IMR-90 (cell line): ENCODE measurements around the gene STYXL1. TPM values are rescaled to one million over a fixed set of nuclear protein-coding genes. Genes with fewer than 3 reads are reported as not detected.

Experiments used
- ATAC-seq: fragments of 200-7000 bp; cut with Tn5 transposase; 2 replicates; pipeline ENCODE4 v1.9.1; 2020; ENCODE audit warnings: low read depth, mild to moderate bottlenecking, moderate library complexity
- BruUV-seq: library from RNA; stranded (reverse); fragments of 400-500 nt; replicated peaks from 2 replicates; lab custom pipeline; 2021; lab: Mats Ljungman, UMichigan
- CTCF ChIA-PET: fragments of 300-600 bp; formaldehyde crosslinking; extraction: SDS; loops from one replicate; lab custom pipeline; 2021; ENCODE audit warnings: antibody characterized with exemption; lab: Yijun Ruan, JAX
- POLR2A ChIA-PET: fragments of 300-600 bp; sonication (Branson Sonifier 250); formaldehyde crosslinking; loops from one replicate; lab custom pipeline; 2022; ENCODE audit warnings: antibody characterized with exemption; ENCODE audit not compliant: unreplicated experiment; lab: Charles Lee
- DNase-seq: peaks from one replicate; pipeline ENCODE4 v3.0.0; 2013
- H2AFZ ChIP-seq: replicated peaks from 2 replicates; pipeline ENCODE3; 2013; ENCODE audit warnings: low read length, mild to moderate bottlenecking; ENCODE audit not compliant: poor library complexity
- H2AK5ac ChIP-seq: 2 replicates; pipeline ENCODE4 v1.6.1; 2013; ENCODE audit warnings: low read depth, low read length, inconsistent platforms
- H2AK9ac ChIP-seq: replicated peaks from 2 replicates; pipeline ENCODE3; 2013; ENCODE audit warnings: mild to moderate bottlenecking, low read depth, low read length, moderate library complexity; ENCODE audit not compliant: poor library complexity
- H2BK120ac ChIP-seq: 2 replicates; pipeline ENCODE4 v1.6.1; 2013; ENCODE audit warnings: low read depth, low read length, inconsistent platforms
- H2BK15ac ChIP-seq: 3 replicates; pipeline ENCODE4 v1.6.1; 2013; ENCODE audit warnings: low read depth, low read length, inconsistent platforms
- H2BK20ac ChIP-seq: 2 replicates; pipeline ENCODE4 v1.6.1; 2013; ENCODE audit warnings: low read depth, mild to moderate bottlenecking, inconsistent platforms, low read length, moderate library complexity
- H2BK5ac ChIP-seq: 2 replicates; pipeline ENCODE4 v1.6.1; 2013; ENCODE audit warnings: mild to moderate bottlenecking, low read depth, low read length, inconsistent platforms; ENCODE audit not compliant: poor library complexity, severe bottlenecking
- H3K14ac ChIP-seq: replicated peaks from 2 replicates; pipeline ENCODE4 v1.6.1; 2013; ENCODE audit warnings: low read depth, low read length, inconsistent platforms
- H3K18ac ChIP-seq: 2 replicates; pipeline ENCODE4 v1.6.1; 2013; ENCODE audit warnings: low read depth, low read length, control low read depth
- H3K23ac ChIP-seq: 2 replicates; pipeline ENCODE4 v1.6.1; 2013; ENCODE audit warnings: low read depth, low read length, inconsistent platforms
- H3K27ac ChIP-seq: 2 replicates; pipeline ENCODE4 v1.5.1; 2013; ENCODE audit warnings: mild to moderate bottlenecking, control low read depth, low read length; ENCODE audit not compliant: insufficient read depth
- H3K27me3 ChIP-seq: 2 replicates; pipeline ENCODE4 v1.6.1; 2013; ENCODE audit warnings: low read length; ENCODE audit not compliant: control insufficient read depth, insufficient read depth
- H3K36me3 ChIP-seq: 2 replicates; pipeline ENCODE4 v1.6.1; 2013; ENCODE audit warnings: low read length, mixed read lengths; ENCODE audit not compliant: control insufficient read depth, insufficient read depth
- H3K4ac ChIP-seq: 2 replicates; pipeline ENCODE4 v1.6.1; 2013; ENCODE audit warnings: low read depth, low read length, inconsistent platforms
- H3K4me1 ChIP-seq: 2 replicates; pipeline ENCODE4 v1.6.1; 2013; ENCODE audit warnings: low read length, mixed read lengths; ENCODE audit not compliant: control insufficient read depth, insufficient read depth
- H3K4me2 ChIP-seq: 2 replicates; pipeline ENCODE4 v1.6.1; 2013; ENCODE audit warnings: low read depth, mild to moderate bottlenecking, control low read depth, low read length, moderate library complexity
- H3K4me3 ChIP-seq: 2 replicates; pipeline ENCODE4 v1.5.1; 2013; ENCODE audit warnings: low read depth, mild to moderate bottlenecking, control low read depth, low read length, moderate library complexity; ENCODE audit not compliant: insufficient read depth
- H3K56ac ChIP-seq: 2 replicates; pipeline ENCODE4 v1.6.1; 2013; ENCODE audit warnings: low read length, inconsistent platforms; ENCODE audit not compliant: insufficient read depth; ENCODE audit errors: extremely low read depth
- H3K79me1 ChIP-seq, 2 experiments: 2 replicates each; pipeline ENCODE4 v1.6.1; 2013; ENCODE audit warnings: low read length in 2 of 2, inconsistent platforms in 1 of 2, low read depth in 1 of 2
- H3K9ac ChIP-seq: 2 replicates; pipeline ENCODE4 v1.6.1; 2013; ENCODE audit warnings: low read depth, low read length, control low read depth
- H3K9me1 ChIP-seq: 2 replicates; pipeline ENCODE4 v1.6.1; 2013; ENCODE audit warnings: low read length, inconsistent platforms; ENCODE audit not compliant: insufficient read depth
- H3K9me3 ChIP-seq: 2 replicates; pipeline ENCODE4 v1.6.1; 2013; ENCODE audit warnings: low read length; ENCODE audit not compliant: control insufficient read depth, insufficient read depth
- H4K20me1 ChIP-seq: 2 replicates; pipeline ENCODE4 v1.6.1; 2013; ENCODE audit warnings: low read length, inconsistent platforms; ENCODE audit not compliant: insufficient read depth
- H4K5ac ChIP-seq: 2 replicates; pipeline ENCODE4 v1.6.1; 2013; ENCODE audit warnings: mild to moderate bottlenecking, low read depth, low read length, control low read depth
- H4K8ac ChIP-seq, 2 experiments: 2 replicates each; pipeline ENCODE4 v1.6.1; 2013; ENCODE audit warnings: low read depth in 2 of 2, low read length in 2 of 2, control low read depth in 1 of 2, inconsistent platforms in 1 of 2
- H4K91ac ChIP-seq: 2 replicates; pipeline ENCODE4 v1.6.1; 2013; ENCODE audit warnings: low read depth, low read length, inconsistent platforms; ENCODE audit not compliant: insufficient read depth
- BHLHE40 ChIP-seq: fragments of 150-350 bp; IDR thresholded peaks from 2 replicates; pipeline ENCODE4 v1.6.1; 2016; ENCODE audit warnings: mild to moderate bottlenecking, low read depth, low read length
- CHD1 ChIP-seq: IDR thresholded peaks from 2 replicates; pipeline ENCODE4 v1.6.1; 2012; ENCODE audit warnings: low read depth, low read length, improper control_type of control experiment
- ELK1 ChIP-seq: fragments of 150-350 bp; IDR thresholded peaks from 2 replicates; pipeline ENCODE4 v1.6.1; 2016; ENCODE audit warnings: low read depth, mild to moderate bottlenecking, low read length, moderate library complexity, borderline replicate concordance
- MAZ ChIP-seq: IDR thresholded peaks from 2 replicates; pipeline ENCODE4 v1.6.1; 2012; ENCODE audit warnings: low read depth, mild to moderate bottlenecking, low read length, improper control_type of control experiment, moderate library complexity, borderline replicate concordance
- NFE2L2 ChIP-seq: fragments of 150-350 bp; IDR thresholded peaks from 2 replicates; pipeline ENCODE4 v1.6.1; 2016; ENCODE audit warnings: low read depth, mild to moderate bottlenecking, low read length
- POLR2A ChIP-seq: IDR thresholded peaks from 2 replicates; pipeline ENCODE4 v1.6.1; 2012; ENCODE audit warnings: mild to moderate bottlenecking, low read depth, low read length
- SMC3 ChIP-seq: fragments of 150-350 bp; IDR thresholded peaks from 2 replicates; pipeline ENCODE4 v1.6.1; 2016; ENCODE audit warnings: low read depth, mild to moderate bottlenecking, antibody characterized with exemption, low read length, moderate library complexity
- WGBS, 2 experiments: methylation state at CpG; one replicate each; pipeline versions ENCODE4 v1.1.5 to v1.1.7; 2013; ENCODE audit warnings: missing lambda C conversion rate in 2 of 2; ENCODE audit not compliant: insufficient read length in 1 of 2; ENCODE audit errors: extremely low coverage in 2 of 2; 5-methylcytosine and 5-hydroxymethylcytosine counted together
- dilution Hi-C: fragments of 300-500 bp; cut with HindIII; formaldehyde crosslinking; loops from one replicate; pipeline ENCODE4 v1.14.3; 2018; ENCODE audit warnings: low sequenced_read_pairs; ENCODE audit not compliant: unreplicated experiment
- in situ Hi-C: fragments of 300-500 bp; cut with MboI; formaldehyde crosslinking; loops from 3 replicates; pipeline ENCODE4 v1.14.3; 2019; ENCODE audit warnings: low sequenced_read_pairs, inconsistent platforms, mixed read lengths
- intact Hi-C: fragments of 100-400 bp; cut with micrococcal nuclease; formaldehyde crosslinking; loops from 2 replicates; pipeline ENCODE4 v1.10.0; 2022
- polyA plus RNA-seq, 3 experiments: library from polyadenylated mRNA; depleted of rRNA; stranded (reverse); fragments of >200 nt; gene quantifications; 2 replicates each; pipeline ENCODE4 v1.2.3, GENCODE V29; 2012; ENCODE audit warnings: low replicate concordance in 1 of 3
- total RNA-seq: library from RNA; depleted of rRNA; stranded (reverse); fragments of >200 nt; gene quantifications from 2 replicates; pipeline ENCODE4 v1.2.3, GENCODE V29; 2012

Gene STYXL1
- total and polyA plus RNA-seq, 2 of the 4 experiments (the other 2 are of a cell fraction): 66.1 to 73.8 TPM

- Histone ChIP-seq H2AK5ac (peak overlapping the region; percentile 48; the same call in 1 of the 2 replicates), H3K9me3 (no peaks in the 10 kb centered on the region), H4K91ac (no peak overlapping the region), H2AFZ (peak overlapping the region; percentile 49), H3K9me1 (peaks cover 21% of the 10 kb centered on the region), H2AK9ac (peak overlapping the region; percentile 76), H3K9ac (no peak overlapping the region), H2BK15ac (no peak overlapping the region), H3K14ac (no peak overlapping the region), H3K4ac (peak overlapping the region; percentile 22; the same call in 1 of the 2 replicates), H3K23ac (0 out of 2 replicates have a peak overlapping the region, but pooled peaks have one; percentile 23), H2BK120ac (no peak overlapping the region), H3K79me1 (peaks cover 6 to 52% of the 10 kb centered on the region in 2 experiments), H2BK5ac (no peak overlapping the region), H3K36me3 (peaks cover 11% of the 10 kb centered on the region; the same call in 1 of the 2 replicates), H4K5ac (no peak overlapping the region), H3K27me3 (no peaks in the 10 kb centered on the region), H3K4me3 (no peak overlapping the region), H4K20me1 (no peaks in the 10 kb centered on the region), H3K18ac (no peak overlapping the region), H3K56ac (no peak overlapping the region), H3K4me2 (no peak overlapping the region), H3K4me1 (peaks cover 19% of the 10 kb centered on the region), H3K27ac (no peak overlapping the region), H2BK20ac (no peak overlapping the region), H4K8ac (no peak overlapping the region)
- in situ Hi-C loops: no loop called here
- dilution Hi-C loops: no loop called here
- BruUV-seq: no TSS peak
- ChIA-PET POLR2A (no interaction called here), CTCF (interaction anchor here (0.6 kb wide), 1 partner anchor 19 kb away, joined by 3 read pairs; no protein-coding TSS in a partner anchor)
- TF ChIP-seq MAZ (no peak), BHLHE40 (no peak), CHD1 (no peak), SMC3 (no peak), ELK1 (no peak), NFE2L2 (no peak), POLR2A (no peak)
- intact Hi-C loops: loop anchor here (10.0 kb wide), 1 partner anchor 53 kb away; the partner anchor contains the start of gene POR
- DNase-seq (peak; percentile 21), ATAC-seq (peak; percentile 61)
- 100% methylated on average over 1 of the region's 13 CpGs; no CpG with 5 or more reads in 1 of the 2 experiments for WGBS, 2 experiments
Observed at GRCh38 chr7:75967487-75967997, 80.3 kb downstream of the STYXL1 start.
